ENCODE data around the gene FMNL3. TPM values are rescaled to one million over a fixed set of nuclear protein-coding genes. Genes with fewer than 3 reads are reported as not detected.

The FMNL3 gene
- total RNA-seq, 1 donor = 19.8 TPM

DNA sequence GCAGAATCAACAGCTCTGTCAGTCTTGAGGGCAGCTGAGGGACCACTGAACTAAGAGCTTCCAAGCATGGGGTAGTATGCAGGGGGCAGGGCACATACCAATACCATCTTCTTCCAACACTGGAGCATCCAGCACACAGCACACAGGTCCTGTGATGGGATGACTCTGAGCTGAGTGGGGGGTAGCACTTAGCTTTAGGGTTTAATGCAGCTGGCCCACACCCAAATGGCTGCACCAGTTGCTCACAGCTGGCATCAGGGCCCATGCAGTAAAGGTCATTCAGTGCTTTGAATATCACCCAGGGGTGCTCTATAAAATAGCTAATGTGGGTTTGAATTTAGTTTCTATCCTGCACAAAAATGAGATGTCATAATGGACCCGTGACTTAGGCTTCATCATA is 103.5 kb downstream of the FMNL3 start:
- no peaks in the 10 kb centered on the region for H3K4me1 ChIP-seq (ENCODE audit: insufficient read depth, low read length)
- no peak overlapping the region for H3K4me3 ChIP-seq (ENCODE audit: low read length)
- no peaks in the 10 kb centered on the region for H3K9me3 ChIP-seq (ENCODE audit: low read depth, low read length)
- no peaks in the 10 kb centered on the region for H3K27me3 ChIP-seq (ENCODE audit: insufficient read depth, low read length)

DNA sequence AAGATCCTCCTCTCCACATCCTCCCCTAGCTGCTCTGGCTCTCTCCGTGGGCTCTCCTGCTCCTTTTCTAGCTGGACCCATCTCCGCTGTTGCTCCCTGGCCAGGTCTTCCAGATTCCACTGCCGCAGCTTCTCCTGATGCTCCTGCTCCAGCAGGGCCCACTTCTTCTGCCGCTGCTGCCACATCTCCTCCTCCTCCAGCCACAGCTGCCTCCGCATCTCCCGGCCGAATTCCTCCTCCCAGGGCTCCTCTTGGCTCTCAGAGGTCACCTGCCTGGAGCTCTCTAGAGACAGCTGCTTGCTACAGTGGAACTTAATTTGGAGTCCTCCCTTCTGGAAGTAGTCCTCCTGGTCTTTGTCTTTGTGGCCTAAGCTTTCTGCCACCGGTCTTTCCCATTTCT is 107.2 kb downstream of the FMNL3 start:
- H3K9me3 ChIP-seq (ENCODE audit: low read depth, low read length) = no peaks in the 10 kb centered on the region
- no peaks in the 10 kb centered on the region for H3K4me1 ChIP-seq (ENCODE audit: insufficient read depth, low read length)
- no peak overlapping the region for H3K4me3 ChIP-seq (ENCODE audit: low read length)
- H3K27me3 ChIP-seq (ENCODE audit: insufficient read depth, low read length) = no peaks in the 10 kb centered on the region

DNA sequence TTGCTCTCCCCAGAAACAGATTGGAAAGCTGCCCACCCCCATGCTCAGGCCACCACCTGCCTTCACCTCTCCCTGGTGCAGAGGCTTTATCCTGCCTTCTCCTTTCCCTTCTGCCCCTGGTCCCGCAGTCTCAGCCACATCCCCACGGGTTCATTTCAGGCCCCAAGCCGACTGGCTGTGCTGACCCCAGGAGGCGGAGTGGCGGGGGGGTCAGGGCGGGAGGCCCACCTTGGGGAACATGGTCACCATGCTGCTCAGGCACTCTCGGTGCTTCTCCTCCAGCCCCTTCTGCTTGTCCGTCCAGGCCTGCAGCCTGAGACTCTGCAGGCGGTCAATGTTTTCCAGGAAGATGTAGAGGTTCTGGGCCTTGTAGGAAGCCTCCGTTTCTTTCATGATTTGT is 108.7 kb downstream of the FMNL3 start:
- no peak overlapping the region for H3K4me3 ChIP-seq (ENCODE audit: low read length)
- H3K27me3 ChIP-seq (ENCODE audit: insufficient read depth, low read length) = no peaks in the 10 kb centered on the region
- H3K4me1 ChIP-seq (ENCODE audit: insufficient read depth, low read length) = no peaks in the 10 kb centered on the region
- no peaks in the 10 kb centered on the region for H3K9me3 ChIP-seq (ENCODE audit: low read depth, low read length)

DNA sequence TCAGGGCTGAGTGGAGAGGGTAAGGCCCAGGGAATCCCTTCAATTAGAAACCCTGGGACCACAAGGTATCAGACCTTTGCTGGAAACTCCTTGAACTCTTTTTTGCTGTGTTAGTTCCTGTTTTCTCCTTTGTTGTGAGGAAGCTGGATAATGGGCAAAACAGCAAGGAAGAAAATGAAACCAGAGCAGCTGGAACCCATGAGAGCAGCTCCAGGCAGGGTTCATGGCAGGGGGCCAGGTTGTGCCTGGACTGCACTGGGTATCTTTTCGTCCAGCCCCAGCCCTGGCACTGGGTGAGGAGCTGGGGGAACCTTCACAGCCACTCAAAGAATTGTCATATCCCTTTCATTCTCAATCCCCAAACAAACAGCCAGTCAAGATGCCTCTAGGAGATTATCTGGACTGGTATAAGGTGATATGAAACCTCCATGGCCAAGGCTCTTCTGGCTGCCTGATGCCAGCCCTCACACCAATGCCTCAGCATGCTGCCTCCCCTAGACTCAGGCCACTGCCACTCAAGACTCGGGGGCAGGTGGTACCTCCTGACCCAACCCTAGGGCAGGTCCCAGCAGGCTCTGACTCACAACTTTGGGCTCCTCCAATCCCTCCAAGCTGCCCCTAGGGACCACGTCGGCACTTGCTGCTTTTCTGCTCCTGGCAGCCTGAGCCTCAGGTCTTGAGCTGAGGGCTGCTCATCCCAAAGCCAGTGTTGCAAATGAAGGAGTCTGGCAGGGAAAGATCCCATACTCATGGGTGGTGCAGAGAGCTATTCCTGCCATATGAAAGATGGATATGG is 118.3 kb downstream of the FMNL3 start:
- no peak overlapping the region for H3K4me3 ChIP-seq (ENCODE audit: low read length)
- H3K4me1 ChIP-seq (ENCODE audit: insufficient read depth, low read length) = peaks cover 6% of the 10 kb centered on the region
- peaks cover 6% of the 10 kb centered on the region for H3K9me3 ChIP-seq (ENCODE audit: low read depth, low read length)
- no peaks in the 10 kb centered on the region for H3K27me3 ChIP-seq (ENCODE audit: insufficient read depth, low read length)

DNA sequence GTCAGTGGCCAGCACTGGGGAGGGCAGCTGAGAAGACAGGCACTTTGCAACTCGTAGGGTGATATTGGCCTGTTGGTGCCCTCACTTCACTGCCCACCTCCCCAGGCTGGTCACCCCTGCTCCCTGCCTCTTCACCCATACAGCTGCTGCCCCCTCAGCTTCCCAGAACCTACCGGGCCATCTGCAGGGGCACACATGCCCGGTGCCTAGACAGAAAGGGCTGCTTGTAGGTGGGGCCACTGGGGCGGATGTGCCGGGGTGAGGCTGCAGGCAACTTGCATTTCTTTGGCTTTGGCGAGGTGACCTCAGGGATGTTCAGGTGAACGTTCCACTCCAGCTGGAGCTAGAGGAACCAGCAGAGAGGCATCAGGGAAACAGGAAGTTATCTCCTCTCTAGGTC is 118.9 kb downstream of the FMNL3 start:
- Histone ChIP-seq H3K4me3 (ENCODE audit: low read length) (no peak overlapping the region), H3K4me1 (ENCODE audit: insufficient read depth, low read length) (peaks cover 6% of the 10 kb centered on the region), H3K9me3 (ENCODE audit: low read depth, low read length) (peaks cover 6% of the 10 kb centered on the region), H3K27me3 (ENCODE audit: insufficient read depth, low read length) (no peaks in the 10 kb centered on the region)

DNA sequence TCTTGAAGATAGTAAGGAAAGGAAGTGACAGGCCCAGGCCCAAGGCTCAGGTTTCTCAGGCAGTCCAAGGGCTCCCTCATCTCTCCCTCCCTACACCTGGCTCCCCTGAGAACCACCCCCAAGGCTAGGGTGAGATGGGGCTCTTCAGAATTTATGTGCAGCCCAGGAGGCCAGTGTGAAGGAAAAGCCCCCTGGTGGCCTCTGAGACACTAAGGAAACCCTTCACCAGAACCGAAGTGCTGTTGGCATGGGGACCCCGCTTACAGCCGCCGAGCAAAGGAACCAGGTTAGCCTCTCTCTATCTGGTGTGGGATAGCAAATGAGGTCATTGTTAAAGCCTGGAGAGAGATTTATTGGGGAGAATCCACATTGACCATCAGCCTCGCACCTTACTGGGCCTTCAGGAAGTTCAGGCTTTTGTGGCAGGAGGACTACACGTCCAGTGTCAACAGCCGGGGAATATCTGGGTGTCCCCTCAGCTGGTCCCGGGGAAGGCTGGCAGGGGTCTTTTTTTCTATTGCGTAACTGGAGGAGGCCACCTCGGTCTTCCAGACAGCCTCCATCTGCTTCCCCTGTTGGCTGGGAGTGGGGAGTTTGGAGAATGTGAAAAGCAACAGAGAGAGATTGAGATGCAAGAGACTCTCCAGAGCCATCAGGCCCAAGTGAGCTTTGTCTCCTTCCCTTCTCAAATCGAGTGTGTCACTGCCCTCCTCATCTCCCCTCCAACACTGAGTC is 119.9 kb downstream of the FMNL3 start:
- Histone ChIP-seq H3K4me1 (ENCODE audit: insufficient read depth, low read length) (peaks cover 6% of the 10 kb centered on the region), H3K27me3 (ENCODE audit: insufficient read depth, low read length) (no peaks in the 10 kb centered on the region), H3K4me3 (ENCODE audit: low read length) (no peak overlapping the region), H3K9me3 (ENCODE audit: low read depth, low read length) (peaks cover 6% of the 10 kb centered on the region)

Other genes with a start within 250 kb of the FMNL3 start
- 2.1 TPM for gene KCNH3, start 168.4 kb downstream of the FMNL3 start, total RNA-seq
- 28.1 TPM for gene MCRS1, start 139.3 kb downstream of the FMNL3 start, total RNA-seq
- 0.84 TPM for gene FAM186B, start 101.8 kb downstream of the FMNL3 start, total RNA-seq
- gene PRPF40B, start 83.8 kb downstream of the FMNL3 start, total RNA-seq = 0.84 TPM
- 288 TPM for gene TMBIM6, start 34.2 kb upstream of the FMNL3 start, total RNA-seq
- gene NCKAP5L, start 121.0 kb upstream of the FMNL3 start, total RNA-seq = 13.7 TPM
- 4.7 TPM for gene BCDIN3D, start 135.7 kb upstream of the FMNL3 start, total RNA-seq
- not detected for gene FAIM2, start 196.5 kb upstream of the FMNL3 start, total RNA-seq
- gene AQP2, start 243.3 kb upstream of the FMNL3 start, total RNA-seq = not detected